Stimulated activated CD8-positive, alpha-beta memory T cell treated with anti-CD3 and anti-CD28 coated beads, Interleukin-15, amount 100 ng/mL, for 24 hours (primary cell): Measurements from ENCODE around the gene GALNT14.

ENCODE experiments used
- DNase-seq: peaks from one replicate; pipeline ENCODE4 v3.0.0-alpha.2; 2020; ENCODE audit warnings: low read depth

The GALNT14 gene

GRCh38 chr2:31011587-31011986 lies 126.7 kb downstream of the GALNT14 start:
- DNase-seq = no peak

- no peak for DNase-seq
Observed at GRCh38 chr2:31008561-31009114, 129.6 kb downstream of the GALNT14 start.

GRCh38 chr2:31004257-31004656 lies 134.0 kb downstream of the GALNT14 start:
- DNase-seq = no peak

GRCh38 chr2:31003749-31004148 lies 134.5 kb downstream of the GALNT14 start:
- no peak for DNase-seq

- no peak for DNase-seq
Observed at GRCh38 chr2:31002537-31003150, 135.6 kb downstream of the GALNT14 start.

GRCh38 chr2:31000970-31001369 lies 137.3 kb downstream of the GALNT14 start:
- no peak for DNase-seq

GRCh38 chr2:30998672-30999071 lies 139.6 kb downstream of the GALNT14 start:
- no peak for DNase-seq

- DNase-seq = no peak
Observed at GRCh38 chr2:30997979-30998378, 140.3 kb downstream of the GALNT14 start.

- no peak for DNase-seq
Observed at GRCh38 chr2:30994227-30995056, 143.8 kb downstream of the GALNT14 start.

- DNase-seq = no peak
Observed at GRCh38 chr2:30992781-30993180, 145.5 kb downstream of the GALNT14 start.

GRCh38 chr2:30990671-30991070 lies 147.6 kb downstream of the GALNT14 start:
- no peak for DNase-seq

- DNase-seq = no peak
Observed at GRCh38 chr2:30990176-30990575, 148.1 kb downstream of the GALNT14 start.

- no peak for DNase-seq
Observed at GRCh38 chr2:30989746-30990145, 148.5 kb downstream of the GALNT14 start.

GRCh38 chr2:30987566-30987965 lies 150.7 kb downstream of the GALNT14 start:
- no peak for DNase-seq

GRCh38 chr2:30986231-30986580 lies 152.0 kb downstream of the GALNT14 start:
- no peak for DNase-seq

GRCh38 chr2:30985493-30986230 lies 152.6 kb downstream of the GALNT14 start:
- DNase-seq = no peak

GRCh38 chr2:30984148-30984547 lies 154.1 kb downstream of the GALNT14 start:
- no peak for DNase-seq

GRCh38 chr2:30981510-30981909 lies 156.7 kb downstream of the GALNT14 start:
- DNase-seq = no peak

- DNase-seq = no peak
Observed at GRCh38 chr2:30981096-30981495, 157.1 kb downstream of the GALNT14 start.

GRCh38 chr2:30979822-30980245 lies 158.4 kb downstream of the GALNT14 start:
- DNase-seq = no peak

- DNase-seq = no peak
Observed at GRCh38 chr2:30978854-30979253, 159.4 kb downstream of the GALNT14 start.

GRCh38 chr2:30978044-30978443 lies 160.2 kb downstream of the GALNT14 start:
- no peak for DNase-seq

- no peak for DNase-seq
Observed at GRCh38 chr2:30975156-30975555, 163.1 kb downstream of the GALNT14 start.
